Hematopoietic multipotent progenitor cell treated with erythropoietin and hydrocortisone succinate and interleukin-3 and kit ligand, for 6 days (in vitro differentiated cells): ENCODE measurements around the gene GPR68.

Experiments
- DNase-seq: peaks from one replicate; pipeline ENCODE4 v3.0.0-alpha.2; 2015

GPR68 gene

DNA sequence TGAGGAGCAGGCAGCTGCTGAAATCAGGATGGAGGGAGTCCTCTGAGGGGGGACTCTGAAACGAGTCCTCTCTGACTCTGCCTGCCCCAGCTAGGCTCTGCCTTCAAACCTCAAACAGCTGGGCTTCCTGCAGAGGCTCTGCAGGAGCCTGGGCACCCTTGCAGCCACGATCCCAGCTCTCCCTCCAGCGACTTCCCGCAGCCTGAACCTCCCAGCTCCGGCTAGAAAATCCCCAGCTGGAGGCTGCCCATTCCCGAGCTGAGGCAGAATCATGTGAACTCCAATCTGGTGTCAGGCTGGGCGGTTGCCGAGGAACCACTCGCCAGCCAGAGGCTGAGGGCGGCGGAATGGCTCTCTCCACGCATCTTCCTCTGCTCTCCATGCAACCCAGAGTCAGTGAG lies at the start of gene GPR68:
GPR68 (minus strand) TSS at position 204 of the 401 bp plus-strand sequence. CDS start 9,654 bp downstream, outside the sequence.
- DNase-seq = no peak

DNA sequence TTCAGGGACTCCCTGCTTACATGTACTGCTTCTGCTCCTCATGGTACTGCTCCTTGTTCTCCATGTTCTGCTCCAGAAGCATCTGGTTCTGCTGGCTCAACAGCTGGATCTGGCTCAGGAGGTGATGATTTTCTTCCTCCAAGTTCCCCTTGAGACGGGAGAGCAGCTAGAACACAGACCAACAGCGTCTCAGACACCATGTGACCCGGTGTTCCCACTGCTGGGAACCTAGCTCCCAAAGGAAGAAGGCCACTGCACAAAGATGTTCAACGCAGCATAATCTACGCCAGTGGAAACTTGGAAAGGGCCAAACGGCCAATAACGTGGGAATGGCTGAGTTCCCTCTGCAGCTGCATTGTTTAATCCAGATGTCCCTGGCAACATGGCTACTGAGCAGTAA lies 49.6 kb upstream of the GPR68 start:
- no peak for DNase-seq

DNA sequence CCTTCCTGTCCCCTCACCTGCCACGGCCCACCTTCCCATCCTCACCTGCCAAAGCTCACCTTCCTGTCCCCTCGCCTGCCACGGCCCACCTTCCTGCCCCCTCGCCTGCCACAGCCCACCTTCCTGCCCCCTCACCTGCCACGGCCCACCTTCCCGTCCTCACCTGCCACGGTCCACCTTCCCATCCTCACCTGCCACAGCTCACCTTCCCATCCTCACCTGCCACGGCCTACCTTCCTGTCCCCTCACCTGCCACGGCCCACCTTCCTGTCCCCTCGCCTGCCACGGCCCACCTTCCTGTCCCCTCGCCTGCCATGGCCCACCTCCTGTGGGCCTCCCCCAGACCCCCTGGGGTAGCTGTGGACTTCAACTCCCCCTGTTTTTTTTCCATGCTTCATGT lies 48.8 kb upstream of the GPR68 start:
- DNase-seq = no peak

DNA sequence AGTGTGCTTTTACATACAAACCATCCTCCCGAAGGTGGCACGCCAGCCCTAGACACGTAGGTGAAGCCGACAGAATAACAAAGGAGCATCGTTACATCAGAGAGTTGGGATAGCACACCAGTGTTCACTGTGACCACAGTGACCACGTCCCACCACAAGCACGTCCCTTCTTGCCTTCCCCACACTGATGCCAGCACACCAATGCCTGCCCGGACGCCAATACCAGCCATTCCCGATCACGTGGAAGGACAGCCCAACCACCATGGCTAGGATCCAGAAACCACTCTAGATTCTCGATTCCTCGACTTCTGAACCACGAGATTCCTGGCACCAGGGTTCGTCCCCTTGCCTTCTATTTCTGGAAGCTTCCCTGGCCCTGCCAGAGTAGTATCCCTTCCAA lies 48.0 kb upstream of the GPR68 start:
- no peak for DNase-seq

DNA sequence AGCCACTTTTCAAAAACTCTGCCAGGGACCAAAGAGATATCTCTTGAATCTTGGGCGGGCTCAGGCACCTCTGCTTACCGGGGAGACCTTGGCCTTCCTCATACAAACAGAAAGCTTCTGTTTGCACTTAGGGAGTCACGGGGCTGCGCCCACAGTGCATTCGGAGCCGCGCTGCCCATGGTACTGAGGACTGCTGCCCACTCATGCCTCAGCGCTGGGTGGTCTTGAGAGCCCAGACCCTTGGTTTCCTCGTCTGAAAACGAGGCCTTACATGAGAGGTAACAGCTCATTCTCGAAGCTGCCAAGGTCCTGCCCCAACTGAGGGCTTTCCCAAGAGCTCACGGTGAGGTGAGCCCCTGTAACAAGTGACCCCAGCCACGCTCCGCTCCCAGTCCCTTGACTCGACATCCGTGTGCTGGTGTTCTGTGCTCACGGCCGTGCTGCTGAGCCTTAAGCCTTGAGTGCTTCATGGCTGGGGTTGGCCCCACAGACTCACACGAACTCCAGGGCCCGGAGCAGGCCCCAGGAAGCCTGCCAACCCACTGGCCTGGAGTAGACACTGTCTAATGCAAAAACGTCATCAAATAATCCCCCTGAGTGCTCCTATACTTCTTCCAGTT lies 47.4 kb upstream of the GPR68 start:
- DNase-seq = no peak

DNA sequence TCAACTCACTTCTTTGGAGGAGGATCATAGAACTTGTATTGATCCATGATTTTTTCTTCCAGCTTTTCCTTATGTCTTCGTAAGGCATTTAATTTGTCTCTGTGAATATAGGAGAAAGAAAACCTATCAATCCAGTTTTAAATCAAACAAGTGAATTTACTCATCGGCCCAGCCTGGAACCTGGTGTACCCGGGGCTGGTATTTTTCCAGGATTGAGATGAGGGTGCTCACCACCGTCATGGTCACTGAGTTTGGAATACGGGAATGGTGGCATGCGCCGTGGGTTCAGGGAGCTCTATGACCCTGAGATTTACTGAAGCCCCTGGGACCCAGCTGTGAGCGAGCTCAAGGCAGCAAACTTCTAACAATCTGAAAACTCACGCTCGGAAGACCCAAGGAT lies 46.5 kb upstream of the GPR68 start:
- no peak for DNase-seq

DNA sequence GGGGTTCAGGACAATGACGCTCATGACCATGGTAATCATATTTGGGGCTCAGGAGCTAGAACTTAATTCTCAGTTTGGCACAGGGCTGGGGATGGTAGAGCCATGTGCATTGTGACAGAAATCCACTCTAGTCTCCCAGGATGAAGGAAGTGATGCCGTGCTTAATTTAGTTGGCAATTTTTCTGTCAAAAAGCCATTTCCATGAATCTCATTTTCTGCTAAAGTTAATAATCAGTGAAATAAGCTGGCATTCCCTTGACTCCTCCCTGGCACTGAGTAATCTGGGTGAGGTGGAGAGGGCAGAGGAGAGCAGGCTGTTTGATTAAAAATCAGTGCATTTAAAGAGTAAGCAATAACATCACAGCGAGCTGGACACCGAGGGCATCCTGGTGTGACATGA lies 45.0 kb upstream of the GPR68 start:
- no peak for DNase-seq

DNA sequence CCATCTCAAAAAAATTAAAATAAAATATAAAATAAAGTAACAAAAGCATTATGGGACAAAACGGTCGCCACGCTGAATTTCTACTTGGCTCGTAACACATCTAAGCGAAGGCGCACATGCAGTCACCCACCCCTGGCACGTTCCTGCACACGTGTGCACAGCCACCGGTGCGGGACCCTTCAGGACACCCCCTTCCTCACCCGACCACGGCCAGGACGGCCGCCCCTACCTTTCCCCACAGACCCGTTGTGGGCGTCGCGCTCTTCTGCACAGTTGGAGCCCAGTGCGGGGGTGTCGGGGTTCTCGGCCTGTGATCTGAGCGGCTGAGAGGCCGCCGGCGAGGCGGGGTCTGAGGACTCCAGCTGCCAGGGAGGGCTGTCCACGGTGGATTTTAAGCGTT lies 44.4 kb upstream of the GPR68 start:
- no peak for DNase-seq

DNA sequence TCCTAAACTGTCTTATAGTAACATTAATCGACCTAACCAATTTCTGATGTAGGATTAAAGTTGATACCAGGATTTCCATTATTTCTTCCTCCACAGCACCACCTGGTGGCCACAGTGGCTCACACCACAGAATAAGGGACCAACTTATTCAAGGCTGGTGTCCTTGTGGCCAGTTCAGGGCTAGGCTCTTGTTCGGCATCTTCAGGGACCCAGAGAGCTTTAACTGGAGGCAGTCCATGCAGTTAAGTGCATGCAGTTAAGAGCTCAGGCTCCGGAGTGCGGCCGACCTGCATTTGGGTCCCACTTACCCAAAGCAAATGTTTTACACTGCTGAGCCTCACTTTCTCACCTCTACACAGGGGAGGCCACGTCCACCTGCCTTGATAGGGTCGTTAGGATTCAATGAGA lies 42.0 kb upstream of the GPR68 start:
- peak; percentile 87 for DNase-seq

DNA sequence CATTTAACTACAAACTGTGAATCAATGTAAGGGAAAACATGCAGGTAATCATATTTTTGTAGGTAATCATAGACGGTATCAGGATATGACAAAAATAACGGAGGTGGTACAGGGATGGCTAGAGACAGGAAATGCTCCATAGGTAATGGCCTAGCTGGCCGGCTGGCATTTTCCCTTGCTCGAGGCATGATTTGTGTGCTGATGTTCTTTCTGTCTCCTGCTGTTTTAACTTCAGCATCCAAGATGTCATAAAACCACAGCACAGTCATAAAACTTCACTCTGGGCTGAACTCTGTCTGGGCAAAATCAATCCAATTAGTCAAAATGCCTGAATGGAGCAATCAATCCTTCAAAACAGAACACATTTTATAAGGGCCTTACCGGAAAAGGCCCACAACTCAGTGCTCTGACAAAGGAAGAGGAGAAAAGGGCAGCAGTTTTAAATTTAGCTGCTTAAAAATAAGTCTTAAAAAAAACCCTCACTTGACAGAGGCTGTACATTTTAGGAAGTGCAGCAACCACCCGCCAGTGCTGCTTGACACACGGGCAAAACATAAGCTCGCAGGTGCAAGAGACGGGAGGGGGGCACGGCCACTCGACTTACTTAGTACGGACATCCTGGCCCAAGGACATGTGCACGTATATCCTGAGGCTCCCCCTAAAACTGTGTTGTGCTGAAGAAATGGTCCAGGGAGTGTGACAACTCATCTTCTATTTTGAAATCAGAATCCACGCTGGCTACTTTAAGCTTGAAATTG lies 40.5 kb upstream of the GPR68 start:
- no peak for DNase-seq

DNA sequence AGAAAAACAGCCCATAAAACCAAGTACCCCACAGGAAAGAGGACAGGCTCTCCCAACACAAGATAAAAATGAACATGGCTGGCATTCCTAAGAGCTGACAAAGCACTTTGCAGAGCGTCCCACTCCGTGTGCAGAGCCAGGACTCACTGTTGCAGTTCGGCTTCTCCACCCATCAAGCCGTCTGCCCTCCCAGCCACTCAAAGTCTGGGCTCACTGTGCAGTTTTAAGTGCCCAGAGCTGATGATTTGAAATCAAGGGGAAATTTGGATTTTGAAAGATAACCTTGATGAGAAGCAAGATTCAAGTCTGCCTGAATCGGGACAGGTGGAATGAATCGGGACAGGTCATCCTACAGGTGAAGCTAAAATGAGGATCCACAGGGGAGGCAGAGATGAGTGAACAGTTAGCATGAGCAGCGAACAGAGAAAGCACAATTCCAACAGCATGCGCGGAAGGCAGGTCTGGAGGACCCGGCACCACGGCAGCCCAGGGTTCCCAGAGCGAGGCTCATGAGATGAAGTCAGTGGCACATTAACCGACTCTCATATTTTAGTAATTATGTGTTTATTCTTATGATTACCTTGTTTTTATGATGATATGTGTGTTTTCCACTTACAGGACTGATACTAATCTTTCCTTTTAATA lies 39.8 kb upstream of the GPR68 start:
- DNase-seq = no peak

DNA sequence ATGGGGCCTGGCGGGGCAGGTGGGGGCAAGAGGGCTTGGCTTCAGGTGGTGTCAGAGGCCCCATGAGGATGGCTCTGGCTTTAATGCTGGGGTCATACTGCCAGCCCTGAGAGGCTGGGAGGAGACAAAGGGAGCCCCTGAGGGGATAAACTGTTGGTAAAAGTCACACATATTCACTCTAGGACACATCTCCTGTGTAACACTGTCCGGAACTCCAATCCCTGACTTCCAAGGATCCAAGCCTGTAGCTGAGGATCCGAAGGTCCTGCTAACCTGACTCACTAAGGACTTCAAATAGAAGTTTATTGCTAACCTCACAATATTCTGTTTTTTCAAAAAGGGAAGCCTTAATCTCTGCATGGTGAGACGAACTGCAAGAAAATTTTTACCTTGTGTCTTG lies 39.2 kb upstream of the GPR68 start:
- no peak for DNase-seq

GRCh38 chr14:91282954-91283645 lies 38.6 kb upstream of the GPR68 start:
- DNase-seq = no peak

DNA sequence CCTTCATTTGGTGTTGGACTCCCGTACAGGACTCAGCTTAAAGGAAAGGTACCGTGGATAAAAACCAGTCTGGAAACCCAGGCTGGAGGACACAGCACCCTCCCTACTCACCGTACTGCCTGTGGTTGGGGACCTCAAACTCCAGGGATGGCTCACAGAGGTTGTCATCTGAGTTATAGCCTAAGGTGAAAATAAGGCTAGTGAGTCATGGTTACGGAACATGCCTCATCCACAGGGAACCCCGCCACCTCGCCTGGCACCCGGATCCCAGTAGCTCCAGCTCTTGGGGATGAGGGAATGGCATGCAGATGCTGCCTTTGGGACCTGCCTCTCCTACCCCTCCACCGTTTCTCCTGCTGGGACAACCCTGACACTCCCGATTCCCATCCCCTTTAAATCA lies 36.8 kb upstream of the GPR68 start:
- DNase-seq = no peak

DNA sequence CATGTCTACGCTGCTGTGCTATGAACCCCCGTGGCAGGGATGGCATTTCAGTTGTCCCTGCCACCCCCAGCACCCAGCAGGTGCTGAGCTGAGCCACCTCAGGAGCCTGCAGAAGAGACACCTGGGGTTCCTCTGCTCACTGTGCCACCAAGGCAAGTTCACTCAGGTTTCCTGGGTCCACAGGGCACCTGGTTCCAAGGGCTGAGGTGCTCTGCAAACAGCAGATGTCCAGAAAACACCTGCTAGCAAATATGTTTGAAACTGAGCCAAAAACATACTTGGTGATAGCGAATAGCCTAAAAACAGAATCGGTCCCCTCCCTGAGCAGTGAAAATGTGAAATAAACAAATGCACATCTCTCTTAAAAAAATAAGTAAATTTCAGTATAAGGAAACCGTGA lies 35.6 kb upstream of the GPR68 start:
- DNase-seq = no peak

- no peak for DNase-seq
These were observed 34.9 kb upstream of the GPR68 start for GRCh38 chr14:91279354-91279753.

GRCh38 chr14:91278383-91278715 lies 33.8 kb upstream of the GPR68 start:
- DNase-seq = no peak

- DNase-seq = no peak
These were observed 33.3 kb upstream of the GPR68 start for GRCh38 chr14:91277546-91278382.

- no peak for DNase-seq
These were observed 30.3 kb upstream of the GPR68 start for GRCh38 chr14:91274796-91275195.

GRCh38 chr14:91273885-91274273 lies 29.4 kb upstream of the GPR68 start:
- no peak for DNase-seq

- DNase-seq = no peak
These were observed 28.9 kb upstream of the GPR68 start for GRCh38 chr14:91273273-91273884.
